B cell (primary cell): Measurements from ENCODE around the gene PAEP. TPM values are rescaled to one million over a fixed set of nuclear protein-coding genes. Genes with fewer than 3 reads are reported as not detected.

Experiments used
- ATAC-seq: fragments of 200-7000 bp; cut with Tn5 transposase; one replicate; pipeline ENCODE4 v1.10.0; 2021; ENCODE audit warnings: low read depth, mild to moderate bottlenecking, moderate number of reproducible peaks, moderate library complexity
- CTCF ChIA-PET: fragments of 350-600 bp; sonication (Branson Sonifier 250); formaldehyde crosslinking; loops from one replicate; lab custom pipeline; 2021; ENCODE audit warnings: antibody characterized with exemption, inconsistent platforms; lab: Charles Lee
- POLR2A ChIA-PET: fragments of 350-600 bp; sonication (Branson Sonifier 250); formaldehyde crosslinking; loops from one replicate; lab custom pipeline; 2021; ENCODE audit warnings: antibody characterized with exemption; lab: Charles Lee
- DNase-seq: peaks from one replicate; pipeline ENCODE4 v3.0.0; 2013
- H2AFZ ChIP-seq: 2 replicates; pipeline ENCODE4 v1.6.1; 2012; ENCODE audit warnings: mild to moderate bottlenecking, low read depth, low read length; ENCODE audit not compliant: insufficient read depth, poor library complexity, severe bottlenecking
- H3K27ac ChIP-seq, 2 donors: 1 replicate in 1 of 2; 2 replicates in 1 of 2; pipeline ENCODE4 v1.5.1; 2012 to 2013; ENCODE audit warnings: low read length in 2 of 2, mild to moderate bottlenecking in 2 of 2, moderate library complexity in 1 of 2
- H3K27me3 ChIP-seq, 4 experiments: fragments of 200-600 bp in 1 of 4; sonication (generic) in 1 of 4; replicated peaks in 1 of 4; 1 replicate in 2 of 4; 2 replicates in 2 of 4; pipeline versions ENCODE4 v1.6.1 to v1.7.0; 2013 to 2016; ENCODE audit warnings: low read length in 3 of 4, mild to moderate bottlenecking in 2 of 4, mixed read lengths in 1 of 4, moderate library complexity in 1 of 4; ENCODE audit not compliant: insufficient read depth in 4 of 4, control insufficient read depth in 3 of 4; ENCODE audit errors: control extremely low read depth in 1 of 4
- H3K36me3 ChIP-seq, 2 experiments: replicated peaks in 1 of 2; 1 replicate in 1 of 2; 2 replicates in 1 of 2; pipeline versions ENCODE4 v1.6.1 to v1.7.1; 2013; ENCODE audit warnings: low read length in 1 of 2; ENCODE audit not compliant: insufficient read depth in 2 of 2, control insufficient read depth in 1 of 2; ENCODE audit errors: control extremely low read depth in 1 of 2, extremely low read depth in 1 of 2
- H3K4me1 ChIP-seq, 2 donors: fragments of 200-600 bp in 1 of 2; sonication (generic) in 1 of 2; 1 replicate in 1 of 2; 2 replicates in 1 of 2; pipeline versions ENCODE4 v1.5.1 to v1.6.1; 2013 to 2017; ENCODE audit warnings: low read length in 2 of 2; ENCODE audit not compliant: control insufficient read depth in 2 of 2, insufficient read depth in 2 of 2
- H3K4me2 ChIP-seq: replicated peaks from 2 replicates; pipeline ENCODE3; 2012; ENCODE audit warnings: mild to moderate bottlenecking, low read depth, low read length; ENCODE audit not compliant: poor library complexity, severe bottlenecking
- H3K4me3 ChIP-seq, 5 experiments: fragments of 200-600 bp in 1 of 5; sonication (generic) in 1 of 5; 1 replicate in 3 of 5; 2 replicates in 2 of 5; pipeline versions ENCODE4 v1.5.1 to v1.7.0; 2011 to 2016; ENCODE audit warnings: low read length in 4 of 5, mild to moderate bottlenecking in 4 of 5, low read depth in 2 of 5, control low read depth in 1 of 5, moderate library complexity in 1 of 5; ENCODE audit not compliant: insufficient read depth in 1 of 5; ENCODE audit errors: control extremely low read depth in 1 of 5, extremely low read depth in 1 of 5
- H3K79me2 ChIP-seq: fragments of 200-600 bp; sonication (generic); one replicate; pipeline ENCODE4 v1.6.0; 2016; ENCODE audit warnings: low read length; ENCODE audit not compliant: control insufficient read depth, insufficient read depth
- H3K9ac ChIP-seq: fragments of 200-600 bp; sonication (generic); 2 replicates; pipeline ENCODE4 v1.6.1; 2017; ENCODE audit warnings: mild to moderate bottlenecking, low read length, moderate library complexity
- H3K9me3 ChIP-seq, 3 donors: one replicate each; pipeline versions ENCODE4 v1.6.1 to v1.7.1; 2013; ENCODE audit warnings: low read length in 2 of 3; ENCODE audit not compliant: control insufficient read depth in 2 of 3, insufficient read depth in 1 of 3; ENCODE audit errors: control extremely low read depth in 1 of 3
- H4K20me1 ChIP-seq: 2 replicates; pipeline ENCODE4 v1.6.0; 2012; ENCODE audit warnings: mild to moderate bottlenecking, low read length; ENCODE audit not compliant: insufficient read depth, control insufficient read depth, poor library complexity, severe bottlenecking
- H3K27ac Mint-ChIP-seq: one replicate; pipeline ENCODE4 v1.8.0; 2021; ENCODE audit warnings: mixed read lengths
- H3K27me3 Mint-ChIP-seq: one replicate; pipeline ENCODE4 v1.8.0; 2021; ENCODE audit warnings: mixed read lengths
- H3K4me1 Mint-ChIP-seq: one replicate; pipeline ENCODE4 v1.8.0; 2021; ENCODE audit warnings: mixed read lengths
- H3K4me3 Mint-ChIP-seq: one replicate; pipeline ENCODE4 v1.8.0; 2021; ENCODE audit warnings: mixed read lengths
- H3K9me3 Mint-ChIP-seq: one replicate; pipeline ENCODE4 v1.8.0; 2022; ENCODE audit warnings: mixed read lengths; ENCODE audit not compliant: insufficient read depth
- CTCF ChIP-seq: fragments of 200-600 bp; IDR thresholded peaks from one replicate; pipeline ENCODE4 v1.8.0; 2022; ENCODE audit warnings: antibody characterized with exemption, mild to moderate bottlenecking
- EZH2 ChIP-seq: IDR thresholded peaks from 2 replicates; pipeline ENCODE4 v1.6.1; 2012; ENCODE audit warnings: borderline replicate concordance, low read depth, mild to moderate bottlenecking, moderate library complexity, low read length; ENCODE audit not compliant: insufficient read depth, poor library complexity, severe bottlenecking
- WGBS: methylation state at CpG from one replicate; pipeline ENCODE4 v1.1.5; 2013; ENCODE audit warnings: missing lambda C conversion rate; ENCODE audit not compliant: insufficient coverage; 5-methylcytosine and 5-hydroxymethylcytosine counted together
- intact Hi-C: fragments of 100-400 bp; cut with micrococcal nuclease; formaldehyde crosslinking; loops from one replicate; pipeline ENCODE4 v1.10.0; 2022
- polyA plus RNA-seq: library from polyadenylated mRNA; depleted of rRNA; stranded (reverse); fragments of >200 nt; gene quantifications from 2 replicates; pipeline ENCODE4 v1.2.3, GENCODE V29; 2012
- total RNA-seq, 2 donors: library from RNA; stranded (reverse); fragments of 120-200 nt in 1 of 2; gene quantifications; 1 replicate in 1 of 2; 2 replicates in 1 of 2; pipeline versions ENCODE4 v1.2.3 to v1.2.4, GENCODE V29; 2013 to 2022

The PAEP gene
- total and polyA plus RNA-seq, 2 donors (not counting 1 experiment from before 2014, with no cell fraction given) = not detected

- ATAC-seq (no peak), DNase-seq (no peak)
- no peak overlapping the region for H3K9ac ChIP-seq
- Mint-ChIP-seq H3K4me3 (no peak overlapping the region), H3K27me3 (peaks cover 11% of the 10 kb centered on the region), H3K4me1 (no peaks in the 10 kb centered on the region), H3K27ac (no peak overlapping the region), H3K9me3 (no peaks in the 10 kb centered on the region)
- H3K4me3 ChIP-seq = no peak overlapping the region
- H3K36me3 ChIP-seq = no peaks in the 10 kb centered on the region
- ChIA-PET POLR2A (no interaction called here), CTCF (no interaction called here)
- H3K4me1 ChIP-seq = no peaks in the 10 kb centered on the region
- no peaks in the 10 kb centered on the region for H3K79me2 ChIP-seq
- no peak overlapping the region for H3K4me2 ChIP-seq
- TF ChIP-seq CTCF = no peak
- no peak for TF ChIP-seq EZH2
- no peaks in the 10 kb centered on the region for H4K20me1 ChIP-seq
- no peak overlapping the region for H2AFZ ChIP-seq
- H3K27ac ChIP-seq = no peak overlapping the region
- H3K27me3 ChIP-seq = no peaks in the 10 kb centered on the region
- 93% methylated on average over 9 of the region's 10 CpGs for WGBS
- H3K9me3 ChIP-seq = no peaks in the 10 kb centered on the region
- intact Hi-C loops = no loop called here
Measured at GRCh38 chr9:135519179-135519971, 42.2 kb upstream of the PAEP start.

- H3K4me1 Mint-ChIP-seq = no peaks in the 10 kb centered on the region
- ChIA-PET POLR2A (no interaction called here), CTCF (no interaction called here)
- Histone ChIP-seq H2AFZ (no peak within 1 kb of the TSS), H3K4me1 (no peaks in the 10 kb centered on the region), H3K9me3 (no peaks in the 10 kb centered on the region), H3K36me3 (no peaks in the 10 kb centered on the region), H3K27me3 (no peaks in the 10 kb centered on the region), H3K4me3 (no peak within 1 kb of the TSS), H3K27ac (no peak within 1 kb of the TSS), H3K4me2 (no peak within 1 kb of the TSS), H3K79me2 (no peaks in the 10 kb centered on the region), H4K20me1 (no peaks in the 10 kb centered on the region), H3K9ac (no peak within 1 kb of the TSS)
- H3K4me3 Mint-ChIP-seq = no peak within 1 kb of the TSS
- peaks cover 11% of the 10 kb centered on the region for H3K27me3 Mint-ChIP-seq
- no peak for TF ChIP-seq CTCF
- TF ChIP-seq EZH2 = no peak
- H3K27ac Mint-ChIP-seq = no peak within 1 kb of the TSS
- no peaks in the 10 kb centered on the region for H3K9me3 Mint-ChIP-seq
- intact Hi-C loops = no loop called here
- 95% methylated on average over 13 of the region's 18 CpGs for WGBS
- no peak for ATAC-seq
- DNase-seq = no peak
Measured at GRCh38 chr9:135520916-135521607, 40.5 kb upstream of the PAEP start, which contains the start of gene LCN1. Gene LCN1 (plus strand): TSS chr9:135521440. CDS start chr9:135521498, 58 bp downstream.
